ENCODE data around the gene TRIM29.

- no peak for TF ChIP-seq CTCF (conservative IDR thresholded peaks at IDR 0.05; ENCODE audit: low read depth in 2 of 2)
- no peak for TF ChIP-seq POLR2AphosphoS5 (IDR thresholded peaks at IDR 0.05; ENCODE audit: low read depth)
- TF ChIP-seq EZH2 (IDR thresholded peaks at IDR 0.05; ENCODE audit: low read depth, unreplicated experiment), result no peak
- no peak for TF ChIP-seq REST (IDR thresholded peaks at IDR 0.05; ENCODE audit: unreplicated experiment)
- no peak for TF ChIP-seq STAT1 (IDR thresholded peaks at IDR 0.05; ENCODE audit: unreplicated experiment)
- TF ChIP-seq EZH2phosphoT487 (IDR thresholded peaks at IDR 0.05; ENCODE audit: unreplicated experiment), result no peak
- no peak for TF ChIP-seq ZNF114 (CRISPR knock-in tag; IDR thresholded peaks at IDR 0.05)
- TF ChIP-seq NANOG (IDR thresholded peaks at IDR 0.05; ENCODE audit: borderline replicate concordance), result no peak
- TF ChIP-seq JUNB (IDR thresholded peaks at IDR 0.05; ENCODE audit: unreplicated experiment), result no peak
- TF ChIP-seq ETS1 (IDR thresholded peaks at IDR 0.05), result no peak
Measured at GRCh38 chr11:120102864-120103122, 35.1 kb downstream of the TRIM29 start.
